ENCODE results near the gene SLC6A19.

DNA sequence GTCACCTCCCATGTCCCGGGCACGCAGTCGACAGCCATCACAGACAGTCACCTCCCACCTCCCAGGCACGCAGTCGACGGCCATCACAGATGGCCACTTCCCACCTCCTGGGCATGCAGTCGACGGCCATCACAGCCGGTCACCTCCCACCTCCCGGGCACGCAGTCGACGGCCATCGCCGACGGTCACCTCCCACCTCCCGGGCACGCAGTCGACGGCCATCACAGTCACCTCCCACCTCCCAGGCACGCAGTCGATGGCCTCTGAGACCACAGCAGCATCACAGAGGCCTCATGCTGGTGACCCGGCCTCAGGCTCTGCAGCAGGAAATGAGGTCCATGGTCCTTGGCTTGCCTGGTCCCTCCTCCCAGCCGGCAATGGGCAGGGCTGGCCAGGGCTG, 5.5 kb upstream of the SLC6A19 start:
- no peak for TF ChIP-seq CTCF (IDR thresholded peaks at IDR 0.05)
- no peak for TF ChIP-seq EP300 (IDR thresholded peaks at IDR 0.05)
- no peak for TF ChIP-seq POLR2AphosphoS5 (IDR thresholded peaks at IDR 0.05)

All from stomach (tissue), 4 donors.